ENCODE measurements around the gene STK24. TPM values are rescaled to one million over a fixed set of nuclear protein-coding genes. Genes with fewer than 3 reads are reported as not detected.
A peak's percentile ranks its signal among the peaks of the same experiment; 100 is the strongest.

Gene STK24
- total and polyA plus RNA-seq, 2 of the 4 experiments (the other 2 are of a cell fraction), result 29.2 to 43.4 TPM

- in situ Hi-C loops (cut with MboI; ENCODE audit: low sequenced_read_pairs) (no loop called here), intact Hi-C loops (cut with micrococcal nuclease) (no loop called here), dilution Hi-C loops (cut with HindIII; ENCODE audit: low sequenced_read_pairs, unreplicated experiment) (no loop called here)
- H2BK15ac ChIP-seq (ENCODE audit: low read depth, low read length), result no peak overlapping the region
- ATAC-seq (ENCODE audit: low read depth) (no peak), DNase-seq (no peak)
- H3K23ac ChIP-seq (ENCODE audit: low read depth, low read length), result no peak overlapping the region
- no peak overlapping the region for H2BK20ac ChIP-seq (ENCODE audit: low read depth, low read length)
- H2AFZ ChIP-seq (replicated peaks; ENCODE audit: low read length, poor library complexity), result no peak overlapping the region
- H4K5ac ChIP-seq (ENCODE audit: low read depth, low read length), result no peak overlapping the region
- H3K27ac ChIP-seq (ENCODE audit: insufficient read depth, low read length), result no peak overlapping the region
- H3K4me3 ChIP-seq (ENCODE audit: insufficient read depth, low read depth, low read length), result no peak overlapping the region
- peak overlapping the region; percentile 23; the same call in 1 of the 2 replicates for H2AK5ac ChIP-seq (ENCODE audit: low read depth, low read length)
- no peak overlapping the region for H3K4ac ChIP-seq (ENCODE audit: low read depth, low read length)
- H4K8ac ChIP-seq (ENCODE audit: low read depth in 2 of 2, low read length in 2 of 2), result no peak overlapping the region
- peaks cover 18% of the 10 kb centered on the region for H3K4me1 ChIP-seq (ENCODE audit: control insufficient read depth, insufficient read depth, low read length)
- H3K36me3 ChIP-seq (ENCODE audit: control insufficient read depth, insufficient read depth, low read length), result peaks cover 7% of the 10 kb centered on the region
- H3K27me3 ChIP-seq (ENCODE audit: control insufficient read depth, insufficient read depth, low read length), result no peaks in the 10 kb centered on the region
- TF ChIP-seq NFE2L2 (IDR thresholded peaks at IDR 0.05; ENCODE audit: low read depth, low read length), result no peak
- no peak overlapping the region for H3K4me2 ChIP-seq (ENCODE audit: low read depth, low read length)
- no peaks in the 10 kb centered on the region for H3K9me3 ChIP-seq (ENCODE audit: control insufficient read depth, insufficient read depth, low read length)
- peaks cover 48% of the 10 kb centered on the region for H3K9me1 ChIP-seq (ENCODE audit: insufficient read depth, low read length)
- no peak overlapping the region for H4K91ac ChIP-seq (ENCODE audit: insufficient read depth, low read depth, low read length)
- no peak overlapping the region for H3K56ac ChIP-seq (ENCODE audit: extremely low read depth, insufficient read depth, low read length)
- no peak overlapping the region for H2BK5ac ChIP-seq (ENCODE audit: low read depth, low read length, poor library complexity, severe bottlenecking)
- WGBS, 2 experiments (ENCODE audit: extremely low coverage in 2 of 2, insufficient read length in 1 of 2), result 98% methylated on average over 9 of the region's 18 CpGs; no CpG with 5 or more reads in 1 of the 2 experiments
- no peak overlapping the region for H3K14ac ChIP-seq (replicated peaks; ENCODE audit: low read depth, low read length)
- no peak overlapping the region for H2AK9ac ChIP-seq (replicated peaks; ENCODE audit: low read depth, low read length, poor library complexity)
- no peak overlapping the region for H3K18ac ChIP-seq (ENCODE audit: low read depth, low read length)
- ChIA-PET CTCF (no interaction called here), POLR2A (ENCODE audit: unreplicated experiment) (no interaction called here)
- H3K9ac ChIP-seq (ENCODE audit: low read depth, low read length), result no peak overlapping the region
- H4K20me1 ChIP-seq (ENCODE audit: insufficient read depth, low read length), result peaks cover 73% of the 10 kb centered on the region
- BruUV-seq (replicated peaks), result no TSS peak
- H3K79me1 ChIP-seq (ENCODE audit: low read depth in 1 of 2, low read length in 2 of 2), result peaks cover 68 to 93% of the 10 kb centered on the region in 2 experiments
- no peak overlapping the region for H2BK120ac ChIP-seq (ENCODE audit: low read depth, low read length)
Observed at GRCh38 chr13:98520674-98521449, 56.0 kb downstream of the STK24 start.
